Measurements from ENCODE around the gene ASB8. TPM values are rescaled to one million over a fixed set of nuclear protein-coding genes. Genes with fewer than 3 reads are reported as not detected.

ASB8 gene
- total and polyA plus RNA-seq, 2 donors (not counting 1 experiment from before 2014, with no cell fraction given) = 23.8 to 35.0 TPM

DNA sequence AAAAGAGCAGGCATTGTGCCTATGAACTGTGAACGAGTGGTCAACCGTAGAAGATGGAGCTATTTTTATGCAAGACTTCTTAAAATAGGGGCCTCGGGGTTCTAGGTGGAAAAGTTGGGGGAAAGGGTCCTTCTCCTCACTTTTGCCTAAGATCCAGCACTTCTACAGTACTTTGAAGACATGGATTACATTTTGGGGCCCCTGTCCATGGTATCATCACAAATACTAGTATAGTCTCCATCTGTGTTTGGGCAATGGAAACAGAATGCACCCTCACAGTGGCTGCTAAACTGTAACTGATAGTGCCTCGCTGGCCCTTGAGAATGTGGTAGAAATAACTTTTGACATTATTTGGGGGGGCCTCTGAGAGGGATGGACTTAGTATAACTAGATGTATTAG lies 20.7 kb upstream of the ASB8 start:
- Histone ChIP-seq H3K9me3 (ENCODE audit: control insufficient read depth, insufficient read depth, low read depth, low read length) (no peaks in the 10 kb centered on the region), H3K4me1 (ENCODE audit: control insufficient read depth, extremely low read depth, insufficient read depth, low read length) (peaks cover 4% of the 10 kb centered on the region), H3K27ac (ENCODE audit: insufficient read depth, low read length) (no peak overlapping the region), H3K79me2 (ENCODE audit: control insufficient read depth, insufficient read depth, low read length) (no peaks in the 10 kb centered on the region), H3K4me2 (ENCODE audit: extremely low read depth, insufficient read depth, low read length) (no peak overlapping the region), H3K36me3 (ENCODE audit: control insufficient read depth, insufficient read depth, low read length) (no peaks in the 10 kb centered on the region), H4K20me1 (ENCODE audit: control insufficient read depth, extremely low read depth, insufficient read depth, low read length) (no peaks in the 10 kb centered on the region), H2AFZ (ENCODE audit: low read length) (no peak overlapping the region), H3K9ac (ENCODE audit: insufficient read depth, low read length) (no peak overlapping the region), H3K27me3 (ENCODE audit: control insufficient read depth, insufficient read depth, low read length) (peaks cover 41% of the 10 kb centered on the region), H3K4me3 (replicated peaks in 1 of 4; ENCODE audit: control extremely low read depth in 1 of 4, insufficient read depth in 1 of 4, low read depth in 3 of 4, low read length in 4 of 4) (no peak overlapping the region)
- no peak for DNase-seq (ENCODE audit: low read depth in 2 of 2)
- TF ChIP-seq, protein P1, sequence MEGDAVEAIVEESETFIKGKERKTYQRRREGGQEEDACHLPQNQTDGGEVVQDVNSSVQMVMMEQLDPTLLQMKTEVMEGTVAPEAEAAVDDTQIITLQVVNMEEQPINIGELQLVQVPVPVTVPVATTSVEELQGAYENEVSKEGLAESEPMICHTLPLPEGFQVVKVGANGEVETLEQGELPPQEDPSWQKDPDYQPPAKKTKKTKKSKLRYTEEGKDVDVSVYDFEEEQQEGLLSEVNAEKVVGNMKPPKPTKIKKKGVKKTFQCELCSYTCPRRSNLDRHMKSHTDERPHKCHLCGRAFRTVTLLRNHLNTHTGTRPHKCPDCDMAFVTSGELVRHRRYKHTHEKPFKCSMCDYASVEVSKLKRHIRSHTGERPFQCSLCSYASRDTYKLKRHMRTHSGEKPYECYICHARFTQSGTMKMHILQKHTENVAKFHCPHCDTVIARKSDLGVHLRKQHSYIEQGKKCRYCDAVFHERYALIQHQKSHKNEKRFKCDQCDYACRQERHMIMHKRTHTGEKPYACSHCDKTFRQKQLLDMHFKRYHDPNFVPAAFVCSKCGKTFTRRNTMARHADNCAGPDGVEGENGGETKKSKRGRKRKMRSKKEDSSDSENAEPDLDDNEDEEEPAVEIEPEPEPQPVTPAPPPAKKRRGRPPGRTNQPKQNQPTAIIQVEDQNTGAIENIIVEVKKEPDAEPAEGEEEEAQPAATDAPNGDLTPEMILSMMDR (conservative IDR thresholded peaks at IDR 0.05 in 1 of 2, IDR thresholded peaks at IDR 0.05 in 1 of 2; ENCODE audit: low read depth in 1 of 2, low read length in 2 of 2) = no peak
- TF ChIP-seq EZH2 (IDR thresholded peaks at IDR 0.05; ENCODE audit: low read length, missing control alignments) = no peak

DNA sequence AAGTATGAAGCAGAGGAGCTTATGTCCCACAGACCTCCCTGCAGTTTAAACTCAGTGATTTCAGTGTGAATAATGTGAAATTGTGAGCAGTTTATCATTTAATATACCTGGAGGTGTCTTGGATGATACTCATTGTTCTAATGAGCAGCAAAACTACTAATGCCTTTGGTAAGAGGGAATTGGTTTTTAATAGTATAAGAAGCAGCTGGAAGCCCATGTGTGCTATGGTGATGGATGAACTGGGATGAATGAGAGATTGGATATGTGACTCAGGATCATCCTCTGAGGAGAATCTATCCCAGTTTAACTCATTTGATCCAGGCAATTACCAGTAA lies 19.1 kb upstream of the ASB8 start:
- H3K4me1 ChIP-seq (ENCODE audit: control insufficient read depth, extremely low read depth, insufficient read depth, low read length) = no peaks in the 10 kb centered on the region
- H4K20me1 ChIP-seq (ENCODE audit: control insufficient read depth, extremely low read depth, insufficient read depth, low read length) = no peaks in the 10 kb centered on the region
- TF ChIP-seq EZH2 (IDR thresholded peaks at IDR 0.05; ENCODE audit: low read length, missing control alignments) = no peak
- TF ChIP-seq, protein P1 (conservative IDR thresholded peaks at IDR 0.05 in 1 of 2, IDR thresholded peaks at IDR 0.05 in 1 of 2; ENCODE audit: low read depth in 1 of 2, low read length in 2 of 2) = no peak
- DNase-seq (ENCODE audit: low read depth in 2 of 2) = no peak
- H3K9me3 ChIP-seq (ENCODE audit: control insufficient read depth, insufficient read depth, low read depth, low read length) = no peaks in the 10 kb centered on the region
- H3K27me3 ChIP-seq (ENCODE audit: control insufficient read depth, insufficient read depth, low read length) = peaks cover 36% of the 10 kb centered on the region
- H3K27ac ChIP-seq (ENCODE audit: insufficient read depth, low read length) = no peak overlapping the region
- H3K4me3 ChIP-seq (replicated peaks in 1 of 4; ENCODE audit: control extremely low read depth in 1 of 4, insufficient read depth in 1 of 4, low read depth in 3 of 4, low read length in 4 of 4) = no peak overlapping the region
- no peaks in the 10 kb centered on the region for H3K36me3 ChIP-seq (ENCODE audit: control insufficient read depth, insufficient read depth, low read length)
- no peak overlapping the region for H3K4me2 ChIP-seq (ENCODE audit: extremely low read depth, insufficient read depth, low read length)
- H3K9ac ChIP-seq (ENCODE audit: insufficient read depth, low read length) = no peak overlapping the region
- H2AFZ ChIP-seq (ENCODE audit: low read length) = no peak overlapping the region
- H3K79me2 ChIP-seq (ENCODE audit: control insufficient read depth, insufficient read depth, low read length) = no peaks in the 10 kb centered on the region

DNA sequence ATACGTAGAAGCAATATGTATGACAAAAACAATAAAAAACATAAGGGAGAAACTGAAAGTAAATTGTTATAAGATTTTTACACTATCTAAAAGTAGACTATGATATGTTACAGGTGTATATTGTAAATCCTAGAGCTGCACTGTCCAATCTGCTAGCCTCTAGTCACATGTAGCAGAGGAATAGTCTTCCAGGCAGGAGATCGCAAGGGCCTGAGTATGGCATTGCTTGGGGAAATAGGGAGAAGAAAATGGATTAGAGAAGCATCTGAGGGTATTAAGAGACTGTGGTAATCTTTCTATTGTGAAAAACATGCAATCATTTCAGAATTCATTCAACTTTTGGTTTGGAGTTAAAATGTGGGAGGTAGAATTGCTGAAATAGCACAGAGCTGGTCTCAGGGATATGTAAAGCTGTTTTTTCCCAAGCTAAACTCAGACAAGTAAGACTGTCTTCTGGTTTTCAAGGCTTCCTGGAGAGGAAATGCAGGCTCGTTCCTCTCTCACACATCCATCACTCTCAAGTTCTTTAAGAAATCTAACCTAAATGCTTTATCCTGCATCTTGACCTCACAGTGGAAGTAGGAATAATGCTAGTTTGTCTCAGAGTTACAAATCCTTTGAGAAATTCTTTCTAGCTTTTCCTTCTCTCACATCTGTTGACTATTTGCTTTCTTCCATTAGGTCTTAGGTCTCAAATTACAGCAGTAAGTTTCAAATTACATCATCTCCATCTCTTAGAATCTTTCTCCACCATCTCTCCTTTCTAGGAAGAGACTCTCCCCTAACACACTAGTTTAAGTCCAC lies 18.5 kb upstream of the ASB8 start:
- Histone ChIP-seq H3K36me3 (ENCODE audit: control insufficient read depth, insufficient read depth, low read length) (no peaks in the 10 kb centered on the region), H4K20me1 (ENCODE audit: control insufficient read depth, extremely low read depth, insufficient read depth, low read length) (no peaks in the 10 kb centered on the region), H3K27me3 (ENCODE audit: control insufficient read depth, insufficient read depth, low read length) (peaks cover 31% of the 10 kb centered on the region), H3K4me2 (ENCODE audit: extremely low read depth, insufficient read depth, low read length) (peak overlapping the region; percentile 8), H3K79me2 (ENCODE audit: control insufficient read depth, insufficient read depth, low read length) (no peaks in the 10 kb centered on the region), H3K4me3 (replicated peaks in 1 of 4; ENCODE audit: control extremely low read depth in 1 of 4, insufficient read depth in 1 of 4, low read depth in 3 of 4, low read length in 4 of 4) (peak overlapping the region in 1 of 4 experiments; percentile 29), H3K9ac (ENCODE audit: insufficient read depth, low read length) (no peak overlapping the region), H2AFZ (ENCODE audit: low read length) (no peak overlapping the region), H3K9me3 (ENCODE audit: control insufficient read depth, insufficient read depth, low read depth, low read length) (no peaks in the 10 kb centered on the region), H3K4me1 (ENCODE audit: control insufficient read depth, extremely low read depth, insufficient read depth, low read length) (no peaks in the 10 kb centered on the region), H3K27ac (ENCODE audit: insufficient read depth, low read length) (no peak overlapping the region)
- DNase-seq (ENCODE audit: low read depth in 2 of 2) = peak in 1 of 2 donors; percentile 55
- TF ChIP-seq EZH2 (IDR thresholded peaks at IDR 0.05; ENCODE audit: low read length, missing control alignments) = no peak
- TF ChIP-seq, protein P1 (conservative IDR thresholded peaks at IDR 0.05 in 1 of 2, IDR thresholded peaks at IDR 0.05 in 1 of 2; ENCODE audit: low read depth in 1 of 2, low read length in 2 of 2) = no peak

Data from fibroblast of lung (primary cell).